ENCODE results near the gene TMEM131L. TPM values are rescaled to one million over a fixed set of nuclear protein-coding genes. Genes with fewer than 3 reads are reported as not detected.

TMEM131L gene
- polyA plus RNA-seq, 1 experiment: 6.0 TPM

DNA sequence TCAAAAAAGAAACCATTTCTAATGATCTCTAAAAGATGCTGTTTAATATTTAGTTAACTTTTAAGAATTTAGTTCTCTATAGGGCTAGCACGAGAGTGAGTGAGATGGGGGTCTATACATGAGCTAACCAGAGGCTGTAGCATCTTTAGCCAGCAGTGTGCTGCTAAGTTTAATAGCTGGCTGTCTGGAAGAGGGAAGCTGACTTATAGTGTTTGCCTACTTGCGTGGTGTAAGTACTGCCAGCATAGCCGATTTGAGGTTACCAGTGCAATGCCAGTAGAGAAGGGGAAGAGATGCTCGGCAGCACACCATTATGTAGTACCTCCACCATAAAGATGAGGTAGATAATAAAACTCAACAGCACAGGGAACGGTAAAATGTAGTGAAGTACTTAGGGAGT lies 47.1 kb upstream of the TMEM131L start:
- no peak for DNase-seq (ENCODE audit: low read depth)
- H3K4me3 ChIP-seq (ENCODE audit: low read depth, low read length): no peak overlapping the region
- CTCF ChIA-PET: interaction anchor here (0.9 to 1.1 kb wide), 3 partner anchors 8 to 33 kb away, joined by 3 read pairs; no protein-coding TSS in a partner anchor
- H3K36me3 ChIP-seq (ENCODE audit: control insufficient read depth, insufficient read depth, low read length): no peaks in the 10 kb centered on the region
- POLR2A ChIA-PET: no interaction called here
- TF ChIP-seq, protein P1, sequence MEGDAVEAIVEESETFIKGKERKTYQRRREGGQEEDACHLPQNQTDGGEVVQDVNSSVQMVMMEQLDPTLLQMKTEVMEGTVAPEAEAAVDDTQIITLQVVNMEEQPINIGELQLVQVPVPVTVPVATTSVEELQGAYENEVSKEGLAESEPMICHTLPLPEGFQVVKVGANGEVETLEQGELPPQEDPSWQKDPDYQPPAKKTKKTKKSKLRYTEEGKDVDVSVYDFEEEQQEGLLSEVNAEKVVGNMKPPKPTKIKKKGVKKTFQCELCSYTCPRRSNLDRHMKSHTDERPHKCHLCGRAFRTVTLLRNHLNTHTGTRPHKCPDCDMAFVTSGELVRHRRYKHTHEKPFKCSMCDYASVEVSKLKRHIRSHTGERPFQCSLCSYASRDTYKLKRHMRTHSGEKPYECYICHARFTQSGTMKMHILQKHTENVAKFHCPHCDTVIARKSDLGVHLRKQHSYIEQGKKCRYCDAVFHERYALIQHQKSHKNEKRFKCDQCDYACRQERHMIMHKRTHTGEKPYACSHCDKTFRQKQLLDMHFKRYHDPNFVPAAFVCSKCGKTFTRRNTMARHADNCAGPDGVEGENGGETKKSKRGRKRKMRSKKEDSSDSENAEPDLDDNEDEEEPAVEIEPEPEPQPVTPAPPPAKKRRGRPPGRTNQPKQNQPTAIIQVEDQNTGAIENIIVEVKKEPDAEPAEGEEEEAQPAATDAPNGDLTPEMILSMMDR (IDR thresholded peaks at IDR 0.05; ENCODE audit: insufficient read depth, low read depth, low read length): no peak
- H3K27me3 ChIP-seq (ENCODE audit: control insufficient read depth, insufficient read depth, low read length): no peaks in the 10 kb centered on the region

DNA sequence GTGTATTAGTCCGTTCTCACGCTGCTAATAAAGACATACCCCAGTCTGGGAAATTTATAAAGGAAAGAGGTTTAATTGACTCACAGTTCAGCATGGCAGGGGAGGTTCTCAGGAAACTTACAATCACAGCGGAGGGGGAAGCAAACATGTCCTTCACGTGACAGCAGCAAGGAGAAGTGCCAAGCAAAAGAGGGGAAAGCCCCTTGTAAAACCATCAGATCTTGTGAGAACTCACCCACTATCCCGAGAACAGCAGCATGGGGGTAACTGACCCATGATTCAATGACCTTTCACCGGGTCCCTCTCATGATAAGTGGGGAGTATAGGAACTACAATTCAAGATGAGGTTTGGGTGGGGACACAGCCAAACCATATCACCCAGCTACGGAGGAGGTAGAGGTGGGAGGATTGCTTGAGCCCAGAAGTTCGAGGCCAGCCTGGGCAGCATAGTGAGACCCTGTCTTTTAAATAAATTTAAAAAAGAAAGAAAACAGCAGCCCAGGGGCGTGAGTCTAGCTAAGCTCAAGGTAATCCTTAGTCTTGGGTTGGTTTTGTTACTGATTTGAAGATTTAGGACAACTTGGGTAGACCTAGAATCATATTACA lies 46.4 kb upstream of the TMEM131L start:
- TF ChIP-seq, protein P1 (IDR thresholded peaks at IDR 0.05; ENCODE audit: insufficient read depth, low read depth, low read length): no peak
- ChIA-PET POLR2A (no interaction called here), CTCF (no interaction called here)
- Histone ChIP-seq H3K4me3 (ENCODE audit: low read depth, low read length) (no peak overlapping the region), H3K27me3 (ENCODE audit: control insufficient read depth, insufficient read depth, low read length) (no peaks in the 10 kb centered on the region), H3K36me3 (ENCODE audit: control insufficient read depth, insufficient read depth, low read length) (no peaks in the 10 kb centered on the region)
- DNase-seq (ENCODE audit: low read depth): no peak

DNA sequence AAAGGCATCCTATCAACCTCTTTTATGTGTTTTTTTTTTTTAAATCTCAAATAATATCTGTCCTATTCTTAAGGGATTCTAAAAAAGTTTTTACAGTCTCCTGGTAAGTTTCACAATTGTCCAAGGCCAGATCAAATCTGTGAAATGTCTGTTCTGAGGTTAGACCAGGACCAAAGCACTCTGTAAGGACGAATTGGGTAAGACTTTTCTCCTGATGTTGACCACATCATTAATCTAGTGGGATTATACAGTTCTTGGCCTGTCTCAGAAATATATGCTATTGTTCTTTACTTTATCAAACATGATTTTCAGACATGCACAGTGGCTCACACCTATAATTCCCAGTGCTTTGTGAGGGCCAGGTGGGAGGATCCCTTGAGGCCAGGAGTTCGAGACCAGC lies 45.8 kb upstream of the TMEM131L start:
- Histone ChIP-seq H3K27me3 (ENCODE audit: control insufficient read depth, insufficient read depth, low read length) (no peaks in the 10 kb centered on the region), H3K36me3 (ENCODE audit: control insufficient read depth, insufficient read depth, low read length) (no peaks in the 10 kb centered on the region), H3K4me3 (ENCODE audit: low read depth, low read length) (no peak overlapping the region)
- POLR2A ChIA-PET: no interaction called here
- CTCF ChIA-PET: no interaction called here
- TF ChIP-seq, protein P1 (IDR thresholded peaks at IDR 0.05; ENCODE audit: insufficient read depth, low read depth, low read length): no peak
- DNase-seq (ENCODE audit: low read depth): no peak

DNA sequence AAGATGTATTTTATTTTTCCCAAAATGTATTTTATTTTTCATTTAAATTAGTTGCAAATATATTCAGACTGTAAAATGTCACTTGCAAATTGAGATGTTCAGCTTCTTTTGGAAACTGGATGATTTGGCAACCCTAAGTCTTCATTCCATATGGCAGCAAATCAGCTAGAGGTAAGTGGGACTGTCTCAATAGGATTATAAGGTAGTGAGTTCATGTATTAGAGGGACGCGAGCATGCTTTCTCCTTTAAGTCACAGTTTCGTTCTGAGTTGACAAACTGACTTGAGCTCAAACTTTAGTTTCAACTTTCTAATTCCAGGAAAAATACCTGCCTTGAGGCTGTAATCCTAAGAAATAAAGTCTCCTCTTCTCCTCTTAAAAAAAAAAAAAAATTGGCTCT lies 44.2 kb upstream of the TMEM131L start:
- TF ChIP-seq, protein P1 (IDR thresholded peaks at IDR 0.05; ENCODE audit: insufficient read depth, low read depth, low read length): no peak
- Histone ChIP-seq H3K36me3 (ENCODE audit: control insufficient read depth, insufficient read depth, low read length) (no peaks in the 10 kb centered on the region), H3K27me3 (ENCODE audit: control insufficient read depth, insufficient read depth, low read length) (no peaks in the 10 kb centered on the region), H3K4me3 (ENCODE audit: low read depth, low read length) (no peak overlapping the region)
- no peak for DNase-seq (ENCODE audit: low read depth)
- ChIA-PET POLR2A (no interaction called here), CTCF (no interaction called here)

DNA sequence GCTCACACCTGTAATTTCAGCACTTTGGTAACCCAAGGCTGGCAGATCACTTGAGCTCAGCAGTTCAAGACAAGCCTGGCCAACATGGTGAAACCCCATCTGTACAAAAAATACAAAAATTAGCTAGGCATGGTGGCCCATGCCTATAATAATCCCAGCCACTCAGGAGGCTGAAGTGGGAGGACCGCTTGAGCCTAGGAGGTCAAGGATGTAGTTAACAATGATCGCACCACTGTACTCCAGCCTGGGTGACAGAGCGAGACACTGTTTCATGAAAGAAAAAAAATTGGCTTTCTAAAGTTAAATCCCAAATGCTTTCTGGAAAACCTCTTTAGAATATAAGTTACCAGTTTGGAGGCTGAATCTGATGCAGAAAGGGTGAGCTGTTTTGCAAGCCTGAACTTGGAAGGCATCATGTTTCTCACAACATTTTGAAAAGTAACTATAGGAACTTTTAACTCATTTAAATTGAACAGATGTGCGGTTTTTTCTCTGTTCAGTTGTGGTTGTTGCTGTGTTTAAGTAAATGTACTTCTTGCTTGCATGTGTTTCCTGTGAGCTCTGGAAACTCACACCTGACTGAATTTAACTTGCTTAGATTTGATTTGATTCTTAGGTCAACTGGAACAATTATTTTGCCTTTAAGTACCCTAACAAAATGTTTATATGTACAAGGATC lies 39.8 kb upstream of the TMEM131L start:
- H3K27me3 ChIP-seq (ENCODE audit: control insufficient read depth, insufficient read depth, low read length): no peaks in the 10 kb centered on the region
- no peaks in the 10 kb centered on the region for H3K36me3 ChIP-seq (ENCODE audit: control insufficient read depth, insufficient read depth, low read length)
- no peak for DNase-seq (ENCODE audit: low read depth)
- ChIA-PET CTCF (interaction anchor here (0.6 to 1.0 kb wide), 4 partner anchors 11 to 98 kb away, joined by 3 read pairs; no protein-coding TSS in a partner anchor), POLR2A (no interaction called here)
- TF ChIP-seq, protein P1 (IDR thresholded peaks at IDR 0.05; ENCODE audit: insufficient read depth, low read depth, low read length): no peak
- no peak overlapping the region for H3K4me3 ChIP-seq (ENCODE audit: low read depth, low read length)
